ENCODE results near the gene FTSJ3.

GRCh38 chr17:63827801-63828221, 348 bp upstream of the FTSJ3 start:
- TF ChIP-seq, protein P1, sequence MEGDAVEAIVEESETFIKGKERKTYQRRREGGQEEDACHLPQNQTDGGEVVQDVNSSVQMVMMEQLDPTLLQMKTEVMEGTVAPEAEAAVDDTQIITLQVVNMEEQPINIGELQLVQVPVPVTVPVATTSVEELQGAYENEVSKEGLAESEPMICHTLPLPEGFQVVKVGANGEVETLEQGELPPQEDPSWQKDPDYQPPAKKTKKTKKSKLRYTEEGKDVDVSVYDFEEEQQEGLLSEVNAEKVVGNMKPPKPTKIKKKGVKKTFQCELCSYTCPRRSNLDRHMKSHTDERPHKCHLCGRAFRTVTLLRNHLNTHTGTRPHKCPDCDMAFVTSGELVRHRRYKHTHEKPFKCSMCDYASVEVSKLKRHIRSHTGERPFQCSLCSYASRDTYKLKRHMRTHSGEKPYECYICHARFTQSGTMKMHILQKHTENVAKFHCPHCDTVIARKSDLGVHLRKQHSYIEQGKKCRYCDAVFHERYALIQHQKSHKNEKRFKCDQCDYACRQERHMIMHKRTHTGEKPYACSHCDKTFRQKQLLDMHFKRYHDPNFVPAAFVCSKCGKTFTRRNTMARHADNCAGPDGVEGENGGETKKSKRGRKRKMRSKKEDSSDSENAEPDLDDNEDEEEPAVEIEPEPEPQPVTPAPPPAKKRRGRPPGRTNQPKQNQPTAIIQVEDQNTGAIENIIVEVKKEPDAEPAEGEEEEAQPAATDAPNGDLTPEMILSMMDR (IDR thresholded peaks at IDR 0.05; ENCODE audit: low read length), result no peak
- no peak for TF ChIP-seq EZH2 (optimal IDR thresholded peaks at IDR 0.05; ENCODE audit: low read depth, low read length)
